HepG2 (cell line): Measurements from ENCODE around the gene PIP4K2B. TPM values are rescaled to one million over a fixed set of nuclear protein-coding genes. Genes with fewer than 3 reads are reported as not detected.

Experiments
- ATAD3A ChIP-seq: sonication (generic); formaldehyde crosslinking; IDR thresholded peaks from 2 replicates; pipeline ENCODE4 v1.4.0; 2020; ENCODE audit warnings: missing genetic modification reagents
- CC2D1A ChIP-seq: sonication (generic); formaldehyde crosslinking; IDR thresholded peaks from 2 replicates; pipeline ENCODE4 v1.8.1; 2023; ENCODE audit warnings: mild to moderate bottlenecking, missing genetic modification reagents
- E2F2 ChIP-seq: sonication (generic); formaldehyde crosslinking; IDR thresholded peaks from 2 replicates; pipeline ENCODE4 v1.4.0; 2020; ENCODE audit warnings: missing genetic modification reagents, borderline replicate concordance
- GABPB1 ChIP-seq: IDR thresholded peaks from 2 replicates; pipeline ENCODE4 v1.6.1; 2016; ENCODE audit warnings: mild to moderate bottlenecking, missing genetic modification reagents, moderate library complexity, missing compliant biosample characterization
- GZF1 ChIP-seq: sonication (generic); formaldehyde crosslinking; IDR thresholded peaks from 2 replicates; pipeline ENCODE4 v1.5.1; 2020; ENCODE audit warnings: mild to moderate bottlenecking, missing genetic modification reagents
- HIVEP1 ChIP-seq: sonication (generic); formaldehyde crosslinking; IDR thresholded peaks from 2 replicates; pipeline ENCODE4 v1.4.0; 2020; ENCODE audit warnings: mild to moderate bottlenecking, missing genetic modification reagents
- HOXA5 ChIP-seq: sonication (generic); formaldehyde crosslinking; IDR thresholded peaks from 2 replicates; pipeline ENCODE4 v1.4.0; 2020; ENCODE audit warnings: missing genetic modification reagents
- KDM1A ChIP-seq: IDR thresholded peaks from 2 replicates; pipeline ENCODE4 v1.6.1; 2016; ENCODE audit warnings: missing compliant biosample characterization
- MIER2 ChIP-seq: IDR thresholded peaks from 2 replicates; pipeline ENCODE4 v1.6.1; 2016; ENCODE audit warnings: missing biosample characterization, missing genetic modification reagents
- NPAS2 ChIP-seq: sonication (generic); formaldehyde crosslinking; IDR thresholded peaks from 2 replicates; pipeline ENCODE4 v1.8.0; 2022; ENCODE audit warnings: mild to moderate bottlenecking, missing genetic modification reagents, borderline replicate concordance
- PPARG ChIP-seq: conservative IDR thresholded peaks from 2 replicates; pipeline ENCODE4 v1.6.1; 2016; ENCODE audit warnings: missing biosample characterization, missing genetic modification reagents
- SP4 ChIP-seq: sonication (generic); formaldehyde crosslinking; IDR thresholded peaks from 2 replicates; pipeline ENCODE4 v1.8.1; 2023; ENCODE audit warnings: mild to moderate bottlenecking, missing genetic modification reagents
- SRSF1 ChIP-seq: fragments of 200-400 bp; formaldehyde crosslinking; optimal IDR thresholded peaks from 2 replicates; pipeline ENCODE3; 2017; ENCODE audit warnings: mild to moderate bottlenecking, low read depth, low read length, moderate library complexity
- TGIF2 ChIP-seq: IDR thresholded peaks from 2 replicates; pipeline ENCODE4 v1.6.1; 2016; ENCODE audit warnings: control low read depth, missing compliant biosample characterization
- THAP8 ChIP-seq: sonication (generic); formaldehyde crosslinking; IDR thresholded peaks from 2 replicates; pipeline ENCODE4 v1.5.1; 2020; ENCODE audit warnings: missing genetic modification reagents, mild to moderate bottlenecking, borderline replicate concordance
- ZBTB33 ChIP-seq: sonication (generic); formaldehyde crosslinking; IDR thresholded peaks from 2 replicates; pipeline ENCODE4 v1.4.0; 2020; ENCODE audit warnings: missing genetic modification reagents
- ZNF232 ChIP-seq: sonication (generic); formaldehyde crosslinking; IDR thresholded peaks from 2 replicates; pipeline ENCODE4 v1.4.0; 2020; ENCODE audit warnings: missing genetic modification reagents, borderline replicate concordance
- ZNF317 ChIP-seq: sonication (generic); formaldehyde crosslinking; IDR thresholded peaks from 2 replicates; pipeline ENCODE4 v1.5.0; 2020; ENCODE audit warnings: mild to moderate bottlenecking, missing genetic modification reagents
- ZNF546 ChIP-seq: sonication (generic); formaldehyde crosslinking; conservative IDR thresholded peaks from 2 replicates; pipeline ENCODE4 v1.8.1; 2023; ENCODE audit warnings: mild to moderate bottlenecking, missing genetic modification reagents
- ZNF556 ChIP-seq: sonication (generic); formaldehyde crosslinking; IDR thresholded peaks from 2 replicates; pipeline ENCODE4 v1.4.0; 2020; ENCODE audit warnings: mild to moderate bottlenecking, missing genetic modification reagents, borderline replicate concordance
- ZNF768 ChIP-seq: sonication (generic); formaldehyde crosslinking; IDR thresholded peaks from 2 replicates; pipeline ENCODE4 v1.4.0; 2020; ENCODE audit warnings: missing genetic modification reagents
- polyA plus RNA-seq, 8 experiments: library from polyadenylated mRNA; depleted of rRNA in 3 of 8; stranded (reverse) in 7 of 8; unstranded in 1 of 8; fragments of >200 nt; fragmentation: Illumina TruSeq in 4 of 8; extraction: Trizol in 4 of 8; gene quantifications; 2 replicates each; pipeline versions ENCODE4 v1.2.1 to v1.2.3, GENCODE V29; 2011 to 2016; ENCODE audit warnings: low read depth in 4 of 8, missing spikeins in 1 of 8, mixed read lengths in 1 of 8; ENCODE audit not compliant: insufficient read depth in 1 of 8
- total RNA-seq, 5 experiments: library from RNA; depleted of rRNA; stranded (reverse); fragments of >200 nt; fragmentation: Illumina TruSeq; extraction: Trizol; gene quantifications; 2 replicates each; pipeline ENCODE4 v1.2.3, GENCODE V29; 2016; ENCODE audit warnings: low read depth in 1 of 5
- TF ChIP-seq, protein P1 (sequence below): sonication (generic); formaldehyde crosslinking; IDR thresholded peaks from 2 replicates; pipeline ENCODE4 v1.5.0; 2020; ENCODE audit warnings: mild to moderate bottlenecking, missing genetic modification reagents, borderline replicate concordance

The PIP4K2B gene
- total and polyA plus RNA-seq, 2 of the 13 experiments (the other 11 are each of a cell fraction or from before 2014, with no cell fraction given): 20.4 to 54.0 TPM

- TF ChIP-seq, protein P1, sequence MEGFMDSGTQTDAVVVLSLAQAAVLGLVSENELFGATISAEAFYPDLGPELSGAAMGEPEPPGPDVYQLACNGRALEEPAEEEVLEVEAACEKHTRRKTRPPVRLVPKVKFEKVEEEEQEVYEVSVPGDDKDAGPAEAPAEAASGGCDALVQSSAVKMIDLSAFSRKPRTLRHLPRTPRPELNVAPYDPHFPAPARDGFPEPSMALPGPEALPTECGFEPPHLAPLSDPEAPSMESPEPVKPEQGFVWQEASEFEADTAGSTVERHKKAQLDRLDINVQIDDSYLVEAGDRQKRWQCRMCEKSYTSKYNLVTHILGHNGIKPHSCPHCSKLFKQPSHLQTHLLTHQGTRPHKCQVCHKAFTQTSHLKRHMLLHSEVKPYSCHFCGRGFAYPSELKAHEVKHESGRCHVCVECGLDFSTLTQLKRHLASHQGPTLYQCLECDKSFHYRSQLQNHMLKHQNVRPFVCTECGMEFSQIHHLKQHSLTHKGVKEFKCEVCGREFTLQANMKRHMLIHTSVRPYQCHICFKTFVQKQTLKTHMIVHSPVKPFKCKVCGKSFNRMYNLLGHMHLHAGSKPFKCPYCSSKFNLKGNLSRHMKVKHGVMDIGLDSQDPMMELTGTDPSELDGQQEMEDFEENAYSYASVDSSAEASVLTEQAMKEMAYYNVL (CRISPR knock-in tag): 0 out of 2 replicates have a peak, but pooled peaks have one; percentile 23
- TF ChIP-seq SP4: no peak
- no peak for TF ChIP-seq PPARG (CRISPR knock-in tag)
- peak; percentile 42; the same call in 1 of the 2 replicates for TF ChIP-seq THAP8 (CRISPR knock-in tag)
- no peak; the same call in 1 of the 2 replicates for TF ChIP-seq GABPB1 (CRISPR knock-in tag)
- peak; percentile 68; the same call in 1 of the 2 replicates for TF ChIP-seq ZNF232 (CRISPR knock-in tag)
- 0 out of 2 replicates have a peak, but pooled peaks have one; percentile 48 for TF ChIP-seq ZNF546 (CRISPR knock-in tag)
- TF ChIP-seq TGIF2 (CRISPR knock-in tag): peak; percentile 81
- peak; percentile 67; the same call in 1 of the 2 replicates for TF ChIP-seq MIER2 (CRISPR knock-in tag)
- 0 out of 2 replicates have a peak, but pooled peaks have one; percentile 57 for TF ChIP-seq ZNF317 (CRISPR knock-in tag)
- 0 out of 2 replicates have a peak, but pooled peaks have one; percentile 72 for TF ChIP-seq E2F2 (CRISPR knock-in tag)
- TF ChIP-seq HOXA5: 0 out of 2 replicates have a peak, but pooled peaks have one; percentile 79
- TF ChIP-seq ZBTB33: peak; percentile 12; the same call in 1 of the 2 replicates
- TF ChIP-seq HIVEP1 (CRISPR knock-in tag): peak; percentile 76; the same call in 1 of the 2 replicates
- TF ChIP-seq ATAD3A (CRISPR knock-in tag): no peak
- peak; percentile 66; the same call in 1 of the 2 replicates for TF ChIP-seq ZNF556 (CRISPR knock-in tag)
- no peak for TF ChIP-seq NPAS2 (CRISPR knock-in tag)
- no peak for TF ChIP-seq CC2D1A (CRISPR knock-in tag)
- TF ChIP-seq SRSF1: peak; percentile 29
- TF ChIP-seq KDM1A (CRISPR knock-in tag): 0 out of 2 replicates have a peak, but pooled peaks have one; percentile 48
- TF ChIP-seq ZNF768 (CRISPR knock-in tag): peak; percentile 42; the same call in 1 of the 2 replicates
- peak; percentile 47; the same call in 1 of the 2 replicates for TF ChIP-seq GZF1 (CRISPR knock-in tag)
Observed at GRCh38 chr17:38751808-38752307, 47.5 kb downstream of the PIP4K2B start (continued).
